SU-DHL-6 (cell line): ENCODE results near the gene FGD5.

Experiments used
- CTCF ChIP-seq: fragments of 200-600 bp; sonication (generic); IDR thresholded peaks from one replicate; pipeline ENCODE4 v1.5.1; 2017; ENCODE audit warnings: antibody characterized with exemption, mild to moderate bottlenecking, low read length, moderate library complexity; ENCODE audit not compliant: insufficient read depth, poor library complexity, severe bottlenecking
- EZH2phosphoT487 ChIP-seq: fragments of 200-600 bp; sonication (generic), shearing (Covaris generic); conservative IDR thresholded peaks from 2 replicates; pipeline ENCODE4 v1.6.1; 2018; ENCODE audit warnings: mild to moderate bottlenecking, antibody characterized with exemption, low read length, moderate library complexity, mixed read lengths

DNA sequence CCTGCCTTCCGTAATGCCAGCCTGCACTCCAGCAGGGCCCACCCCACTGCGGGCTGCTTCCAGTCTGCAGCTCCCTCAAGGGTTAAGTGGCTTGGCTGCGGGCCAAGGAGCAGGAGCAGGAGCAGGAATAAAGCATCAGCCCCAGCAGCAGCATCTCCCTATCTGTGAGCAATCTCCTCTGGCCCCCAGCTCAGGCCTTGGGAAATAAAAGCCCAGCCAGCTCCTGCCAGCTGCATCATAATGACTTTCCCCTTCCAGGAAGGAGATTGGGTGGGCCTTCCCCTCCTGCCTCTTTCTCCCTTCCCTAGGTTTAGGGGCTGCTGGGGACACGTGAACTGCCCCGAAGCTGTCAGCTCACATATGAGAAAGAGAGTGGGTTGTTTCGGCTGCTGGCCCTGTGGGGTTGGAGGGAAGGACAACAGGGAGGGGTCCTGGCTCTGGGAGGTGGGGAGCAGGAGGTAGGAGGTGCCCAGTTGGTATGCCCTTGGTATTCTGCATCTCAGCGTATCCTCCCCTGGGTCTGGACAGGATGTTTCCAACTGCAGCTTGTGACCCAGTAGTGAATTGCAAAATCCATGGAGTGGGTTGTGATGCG, 34.6 kb upstream of the FGD5 start:
- TF ChIP-seq CTCF (no peak), EZH2phosphoT487 (no peak)
